ENCODE results near the gene GLIPR1L2.
"Not testable (repeated sequence)": the region's sequence is repeated elsewhere in the genome, so short reads cannot be mapped to it uniquely, and the experiment has no call there.

Gene GLIPR1L2

DNA sequence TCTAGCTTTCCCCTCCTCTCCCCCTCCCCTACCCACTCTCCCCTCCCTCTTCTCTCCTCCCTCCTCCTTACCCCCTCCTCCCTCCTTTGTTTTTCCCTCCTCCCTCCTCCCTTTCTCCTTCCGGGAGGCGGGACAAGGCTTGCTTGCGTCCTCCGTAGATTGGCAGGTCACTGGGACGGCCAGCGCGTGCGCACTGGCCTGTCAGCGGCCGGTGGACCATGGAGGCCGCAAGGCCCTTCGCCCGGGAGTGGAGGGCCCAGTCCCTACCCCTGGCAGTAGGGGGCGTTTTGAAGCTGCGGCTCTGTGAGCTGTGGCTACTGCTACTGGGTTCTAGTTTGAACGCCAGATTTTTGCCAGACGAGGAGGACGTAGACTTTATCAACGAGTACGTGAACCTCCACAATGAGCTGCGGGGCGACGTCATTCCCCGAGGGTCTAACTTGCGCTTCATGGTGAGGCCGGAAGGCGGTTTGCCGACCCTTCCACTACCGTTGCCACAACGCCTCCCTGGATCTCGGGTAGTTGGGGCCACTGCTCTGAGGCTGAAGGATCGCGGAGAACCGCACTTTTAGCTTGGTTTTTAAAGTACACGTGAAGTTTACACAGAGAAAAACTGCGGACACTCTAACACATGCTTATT, at the start of gene GLIPR1L2:
TSS of gene GLIPR1L2 (plus strand) at position 191 of the 640 bp plus-strand sequence. CDS start at position 219, 28 bp downstream.
- in situ Hi-C loops (cut with MboI; ENCODE audit: low sequenced_read_pairs): no loop called here
- Histone ChIP-seq H3K4me1 (peaks cover 4% of the 10 kb centered on the region; the same call in 1 of the 2 replicates), H3K27me3 (ENCODE audit: low read depth) (no peaks in the 10 kb centered on the region), H3K36me3 (replicated peaks) (no peaks in the 10 kb centered on the region), H3K9me3 (no peaks in the 10 kb centered on the region), H3K4me3 (peak within 1 kb of the TSS; percentile 34)
- peak; percentile 91 to 96 for DNase-seq (ENCODE audit: low spot score in 2 of 2)

DNA sequence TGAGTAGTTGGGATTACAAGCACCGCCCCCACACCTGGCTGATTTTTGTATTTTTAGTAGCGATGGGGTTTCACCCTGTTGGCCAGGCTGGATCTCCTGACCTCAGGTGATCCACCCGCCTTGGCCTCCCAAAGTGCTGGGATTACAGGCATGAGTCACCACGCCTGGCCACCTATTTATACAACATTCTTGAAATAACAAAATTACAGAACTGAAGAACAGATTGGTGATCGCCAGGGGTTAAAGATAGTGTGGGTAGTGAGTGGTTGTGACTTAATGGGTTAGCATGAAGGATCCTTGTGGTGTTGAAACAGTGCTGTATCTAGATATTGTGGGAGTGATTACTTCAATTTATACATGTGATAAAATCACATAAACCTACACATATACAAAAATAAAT, 49.0 kb upstream of the GLIPR1L2 start:
- DNase-seq (ENCODE audit: low spot score in 2 of 2): no peak
- H3K4me3 ChIP-seq: no peak overlapping the region
- H3K4me1 ChIP-seq: no peaks in the 10 kb centered on the region
- H3K36me3 ChIP-seq (replicated peaks): no peaks in the 10 kb centered on the region
- H3K27me3 ChIP-seq (ENCODE audit: low read depth): peaks cover 5% of the 10 kb centered on the region
- in situ Hi-C loops (cut with MboI; ENCODE audit: low sequenced_read_pairs): no loop called here
- no peaks in the 10 kb centered on the region for H3K9me3 ChIP-seq

DNA sequence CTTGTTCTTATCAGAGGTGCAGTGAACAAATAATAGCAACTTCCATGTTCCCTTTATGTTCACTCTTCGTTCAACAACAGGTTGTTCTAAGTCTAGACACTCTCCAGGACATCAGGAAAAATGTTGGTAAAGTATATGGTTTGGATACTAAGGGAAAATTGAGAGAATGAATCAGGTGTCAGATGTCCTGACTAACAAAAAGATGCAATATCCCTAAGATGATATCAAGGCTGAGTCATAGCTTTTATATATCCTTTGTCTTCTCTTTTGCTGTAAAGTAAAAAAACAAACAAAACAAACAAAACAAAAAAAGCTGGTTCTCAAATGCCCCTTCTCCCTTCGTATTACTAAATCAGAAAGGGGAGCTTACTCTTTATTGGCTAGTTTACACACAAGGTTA, 45.4 kb upstream of the GLIPR1L2 start:
- H3K4me1 ChIP-seq: no peaks in the 10 kb centered on the region
- H3K4me3 ChIP-seq: no peak overlapping the region
- no peak for DNase-seq (ENCODE audit: low spot score in 2 of 2)
- peaks cover 5% of the 10 kb centered on the region; the same call in 1 of the 2 replicates for H3K27me3 ChIP-seq (ENCODE audit: low read depth)
- in situ Hi-C loops (cut with MboI; ENCODE audit: low sequenced_read_pairs): no loop called here
- no peaks in the 10 kb centered on the region for H3K36me3 ChIP-seq (replicated peaks)
- H3K9me3 ChIP-seq: no peaks in the 10 kb centered on the region

DNA sequence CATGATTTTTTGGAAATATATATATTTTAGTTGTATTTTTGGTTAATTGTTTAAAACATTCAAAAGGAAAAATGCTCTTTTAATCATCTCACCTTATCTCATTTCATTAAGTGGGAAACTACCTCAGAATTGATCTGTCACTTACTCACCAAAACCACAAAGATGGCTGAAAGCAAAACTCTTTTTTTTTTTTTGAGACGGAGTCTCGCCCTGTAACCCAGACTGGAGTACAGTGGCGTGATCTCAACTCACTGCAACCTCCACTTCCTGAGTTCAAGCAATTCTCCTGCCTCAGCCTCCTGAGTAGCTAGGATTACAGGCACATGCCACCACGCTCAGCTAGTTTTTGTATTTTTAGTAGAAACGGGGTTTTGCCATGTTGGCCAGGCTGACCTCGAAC, 44.7 kb upstream of the GLIPR1L2 start:
- H3K4me3 ChIP-seq; H3K9me3 ChIP-seq; H3K36me3 ChIP-seq (replicated peaks); in situ Hi-C loops (cut with MboI; ENCODE audit: low sequenced_read_pairs); DNase-seq (ENCODE audit: low spot score in 2 of 2); H3K4me1 ChIP-seq; H3K27me3 ChIP-seq (ENCODE audit: low read depth): not testable (repeated sequence)

DNA sequence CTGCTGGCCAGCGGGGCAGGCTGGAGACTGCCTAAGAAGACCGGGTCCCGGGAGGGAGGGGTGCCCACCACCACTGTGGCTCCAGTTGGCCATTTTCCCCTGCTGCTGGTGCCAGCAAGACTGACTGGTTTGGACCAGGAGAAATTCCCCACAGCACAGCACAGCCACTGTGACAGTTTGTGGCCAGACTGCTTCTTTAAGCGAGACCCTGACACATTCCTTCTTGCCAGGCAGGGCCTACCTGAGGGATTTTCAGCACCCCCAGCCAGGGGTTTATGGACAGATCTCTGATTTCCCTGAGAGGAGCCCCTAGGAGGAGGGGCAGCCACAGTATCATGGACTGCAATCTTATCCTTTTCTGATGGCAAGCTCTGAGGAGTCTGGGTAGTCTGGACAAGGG, 40.9 kb upstream of the GLIPR1L2 start:
- no peaks in the 10 kb centered on the region for H3K4me1 ChIP-seq
- DNase-seq (ENCODE audit: low spot score in 2 of 2): no peak
- no peaks in the 10 kb centered on the region for H3K36me3 ChIP-seq (replicated peaks)
- in situ Hi-C loops (cut with MboI; ENCODE audit: low sequenced_read_pairs): no loop called here
- H3K4me3 ChIP-seq: no peak overlapping the region
- peaks cover 2% of the 10 kb centered on the region; the same call in 1 of the 2 replicates for H3K27me3 ChIP-seq (ENCODE audit: low read depth)
- H3K9me3 ChIP-seq: no peaks in the 10 kb centered on the region

DNA sequence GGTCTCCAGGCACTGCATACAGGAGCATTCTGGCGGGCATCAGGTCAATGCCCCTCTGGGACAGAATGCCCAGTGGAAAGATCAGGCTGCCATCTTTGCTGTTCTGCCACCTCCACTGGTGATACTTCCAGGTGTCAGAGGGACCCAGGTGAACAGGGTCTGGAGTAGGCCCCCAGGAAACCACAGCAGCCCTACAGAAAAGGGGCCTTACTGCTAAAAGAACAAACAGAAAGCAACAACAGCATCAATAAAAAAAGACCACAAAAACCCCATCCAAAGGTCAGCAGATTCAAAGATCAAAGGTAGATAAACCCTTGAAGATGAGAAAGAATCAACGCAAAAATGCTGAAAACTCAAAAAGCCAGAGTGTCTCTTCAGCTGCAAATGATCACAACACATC, 40.5 kb upstream of the GLIPR1L2 start:
- Histone ChIP-seq H3K27me3 (ENCODE audit: low read depth) (peaks cover 2% of the 10 kb centered on the region; the same call in 1 of the 2 replicates), H3K4me3 (no peak overlapping the region), H3K9me3 (no peaks in the 10 kb centered on the region), H3K4me1 (no peaks in the 10 kb centered on the region), H3K36me3 (replicated peaks) (no peaks in the 10 kb centered on the region)
- in situ Hi-C loops (cut with MboI; ENCODE audit: low sequenced_read_pairs): no loop called here
- no peak for DNase-seq (ENCODE audit: low spot score in 2 of 2)

DNA sequence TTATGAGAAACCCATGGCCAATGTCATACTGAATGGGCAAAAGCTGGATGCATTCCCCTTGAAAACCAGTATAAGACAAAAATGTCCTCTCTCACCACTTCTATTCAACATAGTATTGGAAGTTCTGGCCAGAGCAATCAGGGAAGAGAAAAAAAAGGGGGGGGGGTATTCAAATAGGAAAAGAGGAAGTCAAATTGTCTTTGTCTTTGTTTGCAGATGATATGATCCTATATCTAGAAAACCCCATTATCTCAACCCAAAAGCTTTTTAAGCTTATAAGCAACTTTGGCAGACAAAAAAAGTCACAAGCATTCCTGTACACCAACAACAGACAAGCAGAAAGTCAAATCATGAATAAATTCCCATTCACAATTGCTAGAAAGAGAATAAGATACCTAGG, 36.9 kb upstream of the GLIPR1L2 start:
- Histone ChIP-seq H3K4me1 (no peaks in the 10 kb centered on the region), H3K9me3 (no peaks in the 10 kb centered on the region), H3K4me3 (no peak overlapping the region), H3K36me3 (replicated peaks) (no peaks in the 10 kb centered on the region), H3K27me3 (ENCODE audit: low read depth) (0 out of 2 replicates have a peak, but pooled peaks cover 2% of the 10 kb centered on the region)
- in situ Hi-C loops (cut with MboI; ENCODE audit: low sequenced_read_pairs): no loop called here
- DNase-seq (ENCODE audit: low spot score in 2 of 2): no peak

DNA sequence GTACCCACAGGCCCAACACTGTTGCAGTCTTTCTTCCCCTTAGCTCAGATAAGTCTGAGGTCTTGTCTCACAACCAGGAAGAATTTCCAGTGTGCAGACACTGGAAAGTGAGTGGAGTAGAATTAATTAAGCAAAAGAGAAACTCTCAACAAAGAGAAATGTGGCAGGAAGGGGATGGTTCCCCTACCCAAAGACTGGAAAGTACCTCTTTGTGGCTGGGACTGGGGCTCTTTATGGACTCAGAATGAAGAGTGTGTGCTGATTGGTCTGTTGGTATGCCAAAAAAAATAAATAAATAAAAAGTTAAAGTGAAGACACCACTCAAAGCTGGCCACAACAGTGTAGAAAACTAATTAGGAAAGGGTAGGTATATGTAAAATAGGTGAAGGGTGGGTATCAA, 30.0 kb upstream of the GLIPR1L2 start:
- H3K9me3 ChIP-seq: no peaks in the 10 kb centered on the region
- in situ Hi-C loops (cut with MboI; ENCODE audit: low sequenced_read_pairs): no loop called here

DNA sequence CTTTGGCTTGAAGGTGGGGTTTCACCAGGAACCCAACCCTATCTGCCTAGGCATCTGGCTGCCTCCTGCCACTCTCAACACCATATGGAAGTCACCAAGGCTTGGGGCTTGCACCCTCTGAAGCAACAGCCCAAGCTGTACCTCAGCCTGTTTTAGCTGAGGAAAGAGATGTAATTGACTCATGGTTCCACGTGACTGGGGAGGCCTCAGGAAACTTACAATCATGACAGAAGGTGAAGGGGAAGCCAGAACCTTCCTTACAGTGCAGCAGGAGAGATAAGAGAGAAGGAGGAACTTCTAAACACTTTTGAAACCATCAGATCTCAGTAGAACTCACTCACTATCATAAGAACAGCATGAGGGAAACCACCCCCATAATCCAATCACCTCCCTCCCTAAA, 29.5 kb upstream of the GLIPR1L2 start:
- no peaks in the 10 kb centered on the region for H3K9me3 ChIP-seq
- no peak overlapping the region for H3K4me3 ChIP-seq
- H3K36me3 ChIP-seq (replicated peaks): no peaks in the 10 kb centered on the region
- in situ Hi-C loops (cut with MboI; ENCODE audit: low sequenced_read_pairs): no loop called here
- DNase-seq (ENCODE audit: low spot score in 2 of 2): no peak
- H3K4me1 ChIP-seq: no peaks in the 10 kb centered on the region
- no peaks in the 10 kb centered on the region; the same call in none of the 2 replicates for H3K27me3 ChIP-seq (ENCODE audit: low read depth)

More for the DNA sequence above, 30.0 kb upstream of the GLIPR1L2 start:
- Histone ChIP-seq H3K27me3 (ENCODE audit: low read depth) (no peaks in the 10 kb centered on the region; the same call in none of the 2 replicates), H3K4me1 (no peaks in the 10 kb centered on the region), H3K36me3 (replicated peaks) (no peaks in the 10 kb centered on the region), H3K4me3 (no peak overlapping the region)
- DNase-seq (ENCODE audit: low spot score in 2 of 2): no peak

DNA sequence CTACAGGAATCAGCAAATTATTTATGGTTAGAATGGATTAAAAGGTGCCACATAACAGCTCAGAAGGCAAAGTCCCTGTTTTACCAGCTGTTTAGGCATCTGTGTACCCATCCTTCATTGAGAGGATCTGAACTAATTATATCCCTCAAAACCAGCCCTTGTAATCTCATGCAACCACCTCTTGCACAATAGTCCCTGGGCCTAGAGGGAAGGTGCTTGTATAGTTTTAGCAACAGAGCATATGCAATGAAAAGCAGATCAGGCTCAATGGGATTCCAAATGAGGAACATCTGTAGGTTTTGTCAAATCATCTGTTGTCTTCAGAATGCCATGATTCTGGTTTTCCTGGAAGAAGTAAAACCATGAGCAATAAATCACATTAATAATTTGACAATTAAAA, 26.0 kb upstream of the GLIPR1L2 start:
- no peaks in the 10 kb centered on the region for H3K36me3 ChIP-seq (replicated peaks)
- in situ Hi-C loops (cut with MboI; ENCODE audit: low sequenced_read_pairs): no loop called here
- DNase-seq (ENCODE audit: low spot score in 2 of 2): no peak
- H3K4me1 ChIP-seq: no peaks in the 10 kb centered on the region
- H3K9me3 ChIP-seq: no peaks in the 10 kb centered on the region
- H3K4me3 ChIP-seq: no peak overlapping the region
- no peaks in the 10 kb centered on the region; the same call in none of the 2 replicates for H3K27me3 ChIP-seq (ENCODE audit: low read depth)

DNA sequence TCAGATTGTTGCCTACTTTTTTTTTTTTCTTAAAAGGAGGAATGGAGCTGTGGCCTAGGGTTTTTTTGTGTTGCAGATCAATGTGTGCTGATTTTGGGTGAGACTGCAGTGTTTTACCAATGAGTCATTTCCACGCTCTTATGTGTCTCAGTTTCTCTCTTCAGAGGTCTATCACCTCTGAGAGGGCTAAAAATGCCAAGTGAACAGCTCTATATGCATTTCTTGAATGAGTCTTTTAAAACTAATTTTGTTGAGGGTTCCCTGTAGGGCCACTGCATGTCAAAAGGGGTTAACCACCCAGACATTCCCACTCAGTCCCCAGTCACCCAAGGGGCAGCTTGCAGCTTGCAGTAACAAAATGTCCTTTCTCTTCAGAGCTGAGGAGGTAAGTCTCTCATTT, 24.3 kb upstream of the GLIPR1L2 start:
- no peak for DNase-seq (ENCODE audit: low spot score in 2 of 2)
- Histone ChIP-seq H3K4me3 (no peak overlapping the region), H3K27me3 (ENCODE audit: low read depth) (peaks cover 4% of the 10 kb centered on the region), H3K9me3 (no peaks in the 10 kb centered on the region), H3K4me1 (no peaks in the 10 kb centered on the region), H3K36me3 (replicated peaks) (no peaks in the 10 kb centered on the region)
- in situ Hi-C loops (cut with MboI; ENCODE audit: low sequenced_read_pairs): no loop called here

DNA sequence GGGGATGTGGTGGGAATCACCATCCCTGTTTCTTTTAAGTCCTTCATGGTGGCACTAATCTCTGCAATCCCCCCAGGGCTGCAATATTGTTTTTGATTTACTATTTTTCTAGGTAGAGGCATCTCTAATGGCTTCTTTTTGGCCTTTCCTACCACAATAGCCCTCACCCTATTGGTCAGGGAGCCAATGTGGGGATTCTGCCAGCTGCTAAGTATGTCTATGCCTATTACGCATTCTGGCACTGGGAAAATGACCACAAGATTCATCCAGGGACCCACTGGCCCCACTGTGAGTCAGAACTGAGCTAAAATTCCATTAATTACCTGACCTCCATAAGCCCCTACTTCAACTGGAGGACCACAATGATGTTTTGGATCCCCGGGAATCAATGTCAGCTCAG, 15.9 kb upstream of the GLIPR1L2 start:
- no peaks in the 10 kb centered on the region for H3K36me3 ChIP-seq (replicated peaks)
- no peaks in the 10 kb centered on the region for H3K4me1 ChIP-seq
- no peak for DNase-seq (ENCODE audit: low spot score in 2 of 2)
- H3K4me3 ChIP-seq: no peak overlapping the region
- peaks cover 4% of the 10 kb centered on the region for H3K27me3 ChIP-seq (ENCODE audit: low read depth)
- in situ Hi-C loops (cut with MboI; ENCODE audit: low sequenced_read_pairs): no loop called here
- no peaks in the 10 kb centered on the region for H3K9me3 ChIP-seq

DNA sequence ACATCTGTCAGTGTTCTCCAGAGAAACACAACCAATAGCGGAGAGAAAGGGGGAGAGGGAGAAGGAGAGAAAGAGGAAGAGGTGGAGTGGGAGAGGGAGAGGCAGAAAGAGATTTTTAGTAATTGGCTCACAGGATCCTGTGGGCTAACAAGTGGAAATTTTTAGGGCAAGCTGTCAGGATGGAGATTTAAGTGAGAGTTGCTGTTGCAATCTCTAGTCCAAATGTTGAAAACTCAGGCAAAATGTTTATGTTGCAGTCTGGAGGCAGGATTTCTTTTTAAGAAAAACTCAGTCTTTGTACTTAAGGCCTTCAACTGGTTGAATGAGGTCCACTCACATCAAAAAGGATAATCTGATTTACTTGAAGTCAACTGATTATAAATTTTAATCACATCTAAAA, 12.5 kb upstream of the GLIPR1L2 start:
- DNase-seq (ENCODE audit: low spot score in 2 of 2): no peak
- no peaks in the 10 kb centered on the region for H3K4me1 ChIP-seq
- no peaks in the 10 kb centered on the region for H3K27me3 ChIP-seq (ENCODE audit: low read depth)
- no peaks in the 10 kb centered on the region for H3K36me3 ChIP-seq (replicated peaks)
- in situ Hi-C loops (cut with MboI; ENCODE audit: low sequenced_read_pairs): no loop called here
- H3K9me3 ChIP-seq: no peaks in the 10 kb centered on the region
- no peak overlapping the region for H3K4me3 ChIP-seq

DNA sequence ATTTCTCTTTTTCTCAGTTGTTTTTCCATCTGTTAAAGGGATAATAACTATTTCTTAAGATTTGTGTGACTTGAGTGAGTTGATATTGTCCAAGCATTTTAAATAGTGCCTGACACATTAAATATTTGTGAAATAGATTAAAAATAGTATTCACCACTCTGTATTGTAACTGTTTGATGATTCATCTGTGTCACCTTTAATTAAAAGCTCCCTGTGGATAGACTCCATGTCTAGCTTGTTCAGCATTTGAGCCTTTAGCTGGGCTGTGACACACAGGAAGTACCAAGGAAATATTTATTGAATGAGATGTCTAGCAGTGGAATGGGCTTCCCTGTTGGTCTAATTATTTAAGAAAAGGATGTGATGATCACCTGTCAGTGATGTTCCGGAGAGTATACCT, 1.8 kb upstream of the GLIPR1L2 start:
- no peak for DNase-seq (ENCODE audit: low spot score in 2 of 2)
- H3K4me3 ChIP-seq: no peak overlapping the region
- in situ Hi-C loops (cut with MboI; ENCODE audit: low sequenced_read_pairs): no loop called here
- no peaks in the 10 kb centered on the region for H3K36me3 ChIP-seq (replicated peaks)
- H3K27me3 ChIP-seq (ENCODE audit: low read depth): no peaks in the 10 kb centered on the region
- no peaks in the 10 kb centered on the region for H3K9me3 ChIP-seq
- H3K4me1 ChIP-seq: peaks cover 4% of the 10 kb centered on the region; the same call in 1 of the 2 replicates

DNA sequence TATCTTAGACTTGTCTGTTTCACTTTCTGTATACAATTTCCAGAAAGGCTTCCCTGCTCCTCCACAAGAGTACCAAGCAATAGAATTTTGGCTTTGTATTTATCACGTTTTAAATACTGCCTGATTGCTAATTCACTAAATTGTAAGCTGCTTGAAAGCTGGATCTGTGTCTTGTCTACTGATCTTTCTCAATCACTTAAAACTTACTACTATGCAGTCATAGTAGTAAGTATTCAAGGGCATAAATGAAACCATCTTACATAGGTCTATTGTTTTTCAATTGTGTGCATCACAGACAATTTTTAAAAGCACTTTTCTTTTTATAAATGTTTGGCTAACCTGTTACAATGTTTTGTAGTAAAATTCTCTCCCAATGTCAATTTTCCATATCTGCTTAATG, 1.2 kb upstream of the GLIPR1L2 start:
- Histone ChIP-seq H3K27me3 (ENCODE audit: low read depth) (no peaks in the 10 kb centered on the region), H3K4me1 (peaks cover 4% of the 10 kb centered on the region; the same call in 1 of the 2 replicates), H3K36me3 (replicated peaks) (no peaks in the 10 kb centered on the region), H3K4me3 (no peak overlapping the region), H3K9me3 (no peaks in the 10 kb centered on the region)
- in situ Hi-C loops (cut with MboI; ENCODE audit: low sequenced_read_pairs): no loop called here
- DNase-seq (ENCODE audit: low spot score in 2 of 2): no peak

Measured in HAP-1 (cell line).